ENCODE results near the gene GARIN5B.
"Not testable (repeated sequence)": the region's sequence is repeated elsewhere in the genome, so short reads cannot be mapped to it uniquely, and the experiment has no call there.

GARIN5B gene

DNA sequence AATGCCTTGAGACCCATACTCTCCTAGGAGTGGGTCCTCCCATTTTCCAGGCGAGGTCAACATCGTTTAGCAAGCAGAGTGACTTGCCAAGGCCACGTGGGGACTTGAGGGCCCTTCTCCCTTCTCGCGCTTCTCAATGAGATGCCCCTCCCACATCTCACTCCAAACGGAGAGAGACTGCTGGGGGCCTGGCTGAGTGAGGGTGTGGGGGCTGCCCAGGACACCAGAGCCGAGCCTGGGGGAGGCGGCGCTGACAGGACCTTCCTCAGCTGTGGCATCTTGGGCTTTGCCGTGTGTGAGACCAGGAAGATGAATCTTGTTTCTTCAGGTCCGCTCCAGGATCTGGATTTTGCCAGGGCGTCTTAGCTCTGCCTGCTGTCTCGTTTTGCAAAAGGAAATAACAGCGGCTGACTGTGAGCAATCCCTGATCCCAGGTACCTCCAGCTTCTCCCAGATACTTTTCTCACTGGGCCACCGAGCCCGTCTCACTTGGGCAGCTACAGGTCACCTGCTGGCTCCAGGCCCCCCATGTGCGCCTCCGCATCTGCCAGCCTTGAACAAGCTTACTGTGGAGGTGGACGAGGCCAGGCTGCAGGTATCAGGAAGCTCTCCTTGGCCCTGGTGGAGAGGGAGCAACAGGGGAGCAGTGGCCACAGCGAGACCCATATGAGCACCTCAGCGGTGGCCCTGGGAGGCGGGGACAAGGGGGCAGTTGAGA, 14.6 kb downstream of the GARIN5B start:
- DNase-seq (ENCODE audit: low read depth): no peak

DNA sequence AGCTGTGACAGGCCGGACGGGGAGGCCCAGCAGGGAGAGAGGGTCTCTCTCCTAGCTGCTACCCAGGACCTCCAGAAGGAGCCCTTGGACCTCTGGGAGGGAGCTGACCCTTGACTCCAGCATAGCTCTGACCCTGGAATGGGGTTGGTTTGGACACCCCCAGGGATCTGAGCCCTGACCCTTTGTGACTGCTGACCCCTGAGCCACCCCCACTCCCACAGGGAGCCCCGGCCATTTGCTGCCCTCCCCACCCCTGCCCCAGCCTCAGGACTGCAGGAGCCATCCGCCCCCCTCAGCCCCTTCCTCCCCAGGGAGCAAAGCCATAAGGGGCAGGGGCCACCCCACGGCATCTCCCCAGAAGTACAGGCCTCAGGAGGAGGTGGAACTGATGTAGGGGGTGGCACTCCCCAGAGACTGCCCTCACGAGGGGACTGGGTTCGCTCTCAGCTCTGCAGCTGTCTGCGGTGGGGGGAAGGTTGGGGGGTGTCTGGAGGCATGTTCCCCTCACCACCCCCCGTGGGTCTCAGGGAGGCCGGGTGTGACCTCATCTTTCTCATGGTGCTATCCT, 15.5 kb downstream of the GARIN5B start:
- DNase-seq (ENCODE audit: low read depth): no peak

DNA sequence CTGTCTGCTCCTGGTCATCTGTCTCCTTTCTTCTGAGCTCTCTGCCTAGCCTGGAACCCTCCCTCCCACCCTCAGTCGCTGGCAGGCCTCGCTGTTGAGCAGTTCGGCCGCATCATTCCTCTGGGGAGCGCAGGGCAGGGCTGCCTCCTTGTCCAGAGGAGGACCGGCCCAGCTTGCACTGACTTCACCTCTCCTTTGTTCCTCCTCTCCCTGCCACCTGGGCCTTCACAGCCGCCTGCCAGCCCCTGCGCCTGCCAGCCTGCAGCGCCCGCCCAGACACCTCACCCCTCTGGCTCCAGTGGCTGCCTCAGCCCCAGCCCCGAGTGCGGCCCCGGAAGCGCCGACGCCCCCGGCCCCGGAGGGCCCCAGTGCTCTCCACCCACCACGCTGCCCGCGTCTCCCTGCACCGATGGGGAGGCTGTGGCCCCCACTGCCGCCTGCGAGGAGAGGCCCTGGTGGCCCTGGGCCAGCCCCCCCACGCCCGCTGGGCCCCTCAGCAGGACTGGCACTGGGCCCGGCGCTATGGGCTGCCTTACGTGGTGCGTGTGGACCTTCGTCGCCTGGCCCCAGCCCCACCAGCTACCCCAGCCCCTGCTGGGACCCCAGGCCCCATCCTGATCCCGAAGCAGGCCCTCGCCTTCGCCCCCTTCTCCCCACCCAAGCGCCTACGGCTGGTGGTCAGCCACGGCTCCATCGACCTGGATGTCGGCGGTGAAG, 16.2 kb downstream of the GARIN5B start:
- DNase-seq (ENCODE audit: low read depth): no peak

DNA sequence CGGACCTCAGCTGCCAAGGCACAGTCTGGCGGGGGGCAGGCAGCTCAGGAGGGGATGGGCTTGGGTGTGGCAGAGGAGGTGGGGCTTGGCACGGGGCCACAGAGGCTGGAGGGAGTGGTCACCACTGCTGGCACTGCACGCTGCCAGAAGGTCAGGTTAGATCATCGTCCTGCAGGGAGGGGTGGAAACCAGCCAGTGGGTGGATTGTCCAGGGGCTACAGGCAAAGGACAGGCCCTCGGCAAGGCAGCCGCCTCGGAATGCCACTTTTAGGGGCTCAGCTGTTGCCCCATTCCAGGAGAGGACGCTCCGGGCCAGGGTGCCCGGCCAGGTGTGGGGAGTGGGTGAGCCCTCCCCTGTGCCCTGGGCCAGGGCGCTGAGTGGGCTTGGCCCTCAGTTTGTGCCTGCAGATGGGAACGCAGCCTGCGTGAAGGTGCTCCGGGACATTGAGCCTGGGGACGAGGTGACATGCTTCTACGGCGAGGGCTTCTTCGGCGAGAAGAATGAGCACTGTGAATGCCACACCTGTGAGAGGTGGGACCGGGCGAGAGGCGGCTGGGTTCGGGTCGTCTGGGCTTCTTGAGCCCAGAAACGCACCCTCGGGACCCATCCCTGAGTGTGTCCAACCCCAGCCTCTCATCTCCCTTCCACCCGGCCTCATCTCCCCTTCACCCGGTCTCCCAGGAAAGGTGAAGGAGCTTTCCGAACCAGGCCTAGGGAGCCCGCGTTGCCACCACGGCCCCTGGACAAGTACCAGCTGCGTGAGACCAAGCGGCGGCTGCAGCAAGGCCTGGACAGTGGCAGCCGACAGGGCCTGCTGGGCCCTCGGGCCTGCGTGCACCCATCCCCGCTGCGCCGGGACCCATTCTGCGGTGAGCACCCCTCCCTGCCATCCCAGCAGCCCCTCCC, 17.0 kb downstream of the GARIN5B start:
- no peak for DNase-seq (ENCODE audit: low read depth)

DNA sequence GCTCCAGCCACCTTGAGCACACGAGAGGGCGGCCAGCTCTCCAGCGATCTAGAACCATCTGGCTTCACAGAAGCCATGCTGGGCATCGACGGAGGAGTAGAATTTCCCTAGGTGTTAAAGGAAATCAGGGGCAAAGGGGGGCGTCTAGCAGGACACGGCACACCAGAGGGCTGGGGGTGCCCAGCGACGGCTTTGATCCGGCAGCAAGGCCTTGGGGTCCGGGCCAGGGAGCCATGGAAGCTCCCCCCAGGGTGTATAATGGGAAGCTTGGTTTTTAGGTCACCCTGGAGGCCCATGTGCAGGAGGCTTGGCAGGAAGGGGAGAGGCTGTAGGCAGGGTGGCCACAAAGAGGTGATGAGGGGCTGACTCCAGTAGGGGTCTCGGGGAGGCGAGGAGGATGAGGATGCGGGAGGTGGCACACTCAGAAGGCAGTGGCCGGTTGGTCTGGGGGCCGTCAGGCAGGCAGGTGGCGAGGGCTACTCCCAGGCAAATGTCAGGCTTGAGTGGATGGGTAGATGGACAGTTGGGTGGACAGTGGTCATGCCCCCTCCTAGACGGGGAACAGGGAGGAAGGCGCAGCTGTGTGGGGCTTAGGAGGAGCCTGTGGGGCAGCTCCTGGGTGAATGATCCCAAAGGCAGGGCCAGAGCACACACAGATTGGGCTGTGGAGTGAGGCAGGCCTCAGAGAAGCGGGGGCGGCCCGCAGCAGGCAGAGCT, 17.8 kb downstream of the GARIN5B start:
- no peak for DNase-seq (ENCODE audit: low read depth)

DNA sequence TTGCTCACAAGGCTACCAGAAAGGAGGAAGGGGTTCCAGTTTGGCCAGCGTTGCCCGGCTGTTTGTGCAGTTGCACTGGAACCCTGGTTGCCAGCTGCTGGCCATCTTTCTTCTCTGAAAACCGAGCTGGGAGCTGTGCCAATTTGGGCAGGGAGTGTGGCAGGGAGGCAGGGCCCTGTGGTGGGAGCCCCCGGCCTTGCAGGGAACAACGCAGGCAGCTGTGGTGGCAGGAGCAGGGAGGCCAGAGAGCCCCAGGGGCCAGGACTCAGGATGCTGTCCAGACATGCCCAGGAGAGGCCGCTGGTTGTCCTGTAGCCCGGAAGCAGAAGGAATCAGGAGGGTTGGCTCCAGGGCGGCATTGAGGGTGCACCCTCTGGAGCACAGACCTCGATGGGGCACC, 18.6 kb downstream of the GARIN5B start:
- DNase-seq (ENCODE audit: low read depth): no peak

DNA sequence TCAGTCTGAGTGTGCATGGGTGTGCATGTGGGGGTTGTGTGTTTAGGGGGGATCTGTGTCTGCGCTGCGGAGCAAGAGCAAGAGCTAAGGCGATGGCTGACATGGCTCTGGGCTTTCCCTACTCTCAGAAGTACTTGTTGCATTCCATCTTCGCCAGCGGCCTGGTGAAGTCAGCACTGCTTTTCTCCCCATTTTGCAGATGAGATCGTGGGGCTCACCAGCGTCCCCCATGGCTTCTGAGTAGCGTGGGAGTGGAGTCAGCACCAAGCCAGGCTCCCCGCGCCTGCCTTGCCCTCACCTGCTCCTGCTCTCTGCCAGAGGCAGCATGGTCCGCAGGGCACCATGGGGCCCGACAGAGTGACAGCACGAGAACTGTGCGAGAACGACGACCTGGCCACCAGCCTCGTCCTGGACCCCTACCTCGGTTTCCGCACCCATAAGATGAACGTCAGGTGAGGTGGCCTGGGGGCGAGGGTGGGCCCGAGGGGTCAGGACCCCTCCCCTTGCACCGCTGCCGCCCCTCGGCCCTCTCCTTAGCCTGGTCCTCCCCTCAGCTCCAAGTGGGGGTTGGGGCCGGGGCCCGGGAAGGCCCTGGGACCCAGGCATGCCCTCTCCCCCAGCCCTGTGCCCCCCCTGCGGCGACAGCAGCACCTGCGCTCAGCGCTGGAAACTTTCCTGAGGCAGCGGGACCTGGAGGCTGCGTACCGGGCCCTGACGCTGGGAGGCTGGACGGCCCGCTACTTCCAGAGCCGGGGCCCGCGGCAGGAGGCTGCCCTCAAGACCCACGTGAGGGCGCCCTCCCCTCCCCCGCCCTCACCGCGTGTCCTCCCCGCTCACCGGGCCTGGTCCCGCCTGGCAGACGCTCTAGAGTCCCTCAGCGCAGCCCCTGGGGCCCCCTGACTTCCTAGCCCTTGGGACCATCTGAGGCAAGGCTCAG, 21.2 kb downstream of the GARIN5B start:
- DNase-seq (ENCODE audit: low read depth): no peak

DNA sequence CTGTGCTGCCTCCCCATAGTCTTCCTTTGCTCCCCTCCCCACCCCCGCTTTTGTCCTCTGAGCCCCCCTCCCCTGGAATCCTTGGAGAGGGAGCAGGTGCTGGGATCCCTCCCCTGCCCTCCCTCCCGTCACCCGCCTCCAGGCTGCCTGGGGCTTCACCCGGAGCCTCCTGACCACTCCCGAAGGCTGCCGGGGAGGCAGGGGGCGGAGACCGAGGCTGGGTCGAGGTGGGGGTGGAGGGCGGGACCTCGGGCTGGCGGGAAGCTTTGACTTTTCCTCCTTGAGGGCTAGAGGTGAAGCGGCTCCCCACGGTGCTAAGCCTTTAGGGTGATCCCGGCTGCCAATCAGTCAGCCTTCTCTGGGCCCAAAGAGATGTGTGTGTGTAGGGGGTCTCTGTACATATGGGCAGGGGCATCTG, 21.9 kb downstream of the GARIN5B start:
- DNase-seq (ENCODE audit: low read depth): peak; percentile 37

DNA sequence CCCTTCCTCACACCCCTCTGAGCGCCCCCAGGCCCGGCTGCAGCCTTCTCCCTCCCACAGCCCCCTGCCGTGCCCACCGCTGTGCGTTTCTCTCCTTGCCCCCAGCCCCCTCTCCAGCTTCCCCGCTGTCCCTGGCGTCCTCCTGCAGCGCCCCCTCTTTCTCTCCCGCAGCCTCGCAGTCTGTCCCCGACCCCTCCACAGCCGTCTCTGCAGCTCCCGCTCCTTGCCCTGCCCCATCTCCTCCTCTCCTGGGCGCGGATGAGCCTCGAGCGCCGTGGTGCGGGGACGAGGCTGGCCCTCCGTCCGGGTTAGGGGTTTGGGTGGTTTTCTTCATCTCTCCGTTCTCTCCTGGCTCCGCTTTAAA, 22.3 kb downstream of the GARIN5B start:
- DNase-seq (ENCODE audit: low read depth): no peak

DNA sequence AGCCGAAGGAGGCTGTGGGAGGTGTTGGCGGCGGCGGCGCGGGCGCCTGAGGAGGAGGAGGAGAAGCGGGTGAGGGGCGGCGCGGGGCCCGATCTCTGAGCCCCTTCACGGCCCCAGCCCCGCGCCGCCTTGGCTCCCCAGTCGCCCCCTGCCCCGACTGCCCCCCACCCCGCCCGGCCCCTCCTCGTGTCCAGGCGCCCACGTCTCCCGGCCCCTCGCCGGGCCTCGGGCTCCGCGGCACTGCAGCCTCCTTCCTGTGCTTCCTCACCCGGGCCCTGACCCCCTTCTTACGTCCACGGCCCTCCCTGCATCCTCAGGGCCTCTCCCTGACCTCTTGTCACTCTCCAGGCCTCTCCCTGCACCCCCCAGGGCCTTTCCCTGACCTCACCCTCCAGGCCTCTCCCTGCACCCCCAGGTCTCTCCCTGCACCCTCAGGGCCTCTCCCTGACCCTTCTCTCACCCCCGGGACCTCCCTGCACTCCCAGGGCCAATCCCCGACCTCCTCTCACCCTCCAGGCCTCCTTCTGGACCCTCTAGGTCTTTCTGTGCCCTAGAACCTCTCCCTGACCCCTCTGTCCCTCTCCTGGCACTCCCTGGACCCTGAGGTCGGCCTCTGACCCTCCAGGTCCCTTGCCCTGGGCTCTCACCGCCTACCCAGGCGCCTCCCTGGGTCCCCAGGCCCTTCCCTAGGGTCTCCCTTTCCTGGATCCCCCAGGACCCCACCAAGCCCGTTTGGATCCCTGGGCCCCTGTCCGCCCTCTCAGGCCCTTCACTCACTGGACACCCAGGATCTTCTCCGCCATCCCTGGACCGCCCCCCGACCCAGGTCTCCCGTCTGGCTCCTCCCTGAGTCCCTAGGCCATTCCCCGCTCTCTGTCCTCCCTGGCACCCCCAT, 22.9 kb downstream of the GARIN5B start:
- no peak for DNase-seq (ENCODE audit: low read depth)

DNA sequence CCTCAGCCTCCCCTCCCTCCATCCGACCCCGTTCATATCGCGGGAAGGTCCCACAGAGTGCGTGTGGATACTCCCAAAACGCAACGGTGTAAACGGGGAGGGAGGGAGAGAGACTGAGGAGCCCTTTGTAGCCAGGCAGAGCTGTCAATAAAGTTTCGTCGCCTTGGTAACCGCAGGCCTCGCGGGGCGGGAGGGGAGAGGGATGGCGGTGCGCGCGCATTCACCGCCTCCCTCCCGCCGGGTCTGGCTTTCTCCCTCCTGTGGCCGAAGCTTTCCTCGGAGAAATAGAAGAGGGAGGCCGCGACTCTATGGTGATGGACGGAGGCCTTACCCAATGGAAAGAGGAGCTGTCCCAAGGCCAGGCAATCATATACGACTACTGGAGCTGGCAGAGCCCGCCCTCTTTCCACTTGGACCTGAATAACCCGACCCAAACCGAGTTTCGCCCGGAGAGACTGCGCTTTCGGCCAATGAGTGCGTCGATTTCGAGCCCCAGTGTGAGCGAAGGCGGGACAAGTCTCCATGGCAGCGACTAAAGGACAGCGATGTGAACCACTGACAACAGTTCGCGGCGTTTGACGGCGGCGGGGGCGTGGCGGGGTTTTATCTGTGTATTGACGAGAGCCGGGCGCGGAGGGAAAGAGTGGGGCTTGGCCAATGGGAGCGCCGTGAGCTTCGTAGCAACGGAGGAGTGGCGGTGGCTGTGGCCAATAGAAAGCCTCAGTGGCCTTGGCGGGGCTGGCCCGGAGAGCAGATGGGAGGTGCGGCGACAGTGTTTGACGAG, 23.8 kb downstream of the GARIN5B start, which contains the start of gene KMT5C:
TSS of gene KMT5C (plus strand) at position 772 of the 784 bp plus-strand sequence. CDS start 2,061 bp downstream, outside the sequence.
- DNase-seq (ENCODE audit: low read depth): peak; percentile 100

DNA sequence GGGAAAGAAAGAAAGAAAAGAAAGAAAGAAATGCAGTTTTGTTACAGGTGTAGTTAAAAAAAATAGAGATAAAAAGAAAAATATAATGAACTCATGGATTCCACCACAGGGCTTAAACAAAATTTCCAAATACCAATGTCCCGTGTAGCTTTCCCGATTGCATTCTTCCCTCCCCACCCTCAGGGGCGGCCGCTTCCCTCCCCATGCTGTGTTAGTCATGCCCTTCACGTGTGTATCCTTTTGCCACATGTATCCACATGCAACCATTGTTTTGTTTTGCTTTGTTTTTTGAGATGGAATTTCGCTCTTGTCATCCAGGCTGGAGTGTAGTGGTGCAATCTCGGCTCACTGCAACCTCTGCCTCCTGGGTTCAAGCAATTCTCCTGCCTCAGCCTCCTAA, 27.0 kb downstream of the GARIN5B start:
- DNase-seq (ENCODE audit: low read depth): no peak

DNA sequence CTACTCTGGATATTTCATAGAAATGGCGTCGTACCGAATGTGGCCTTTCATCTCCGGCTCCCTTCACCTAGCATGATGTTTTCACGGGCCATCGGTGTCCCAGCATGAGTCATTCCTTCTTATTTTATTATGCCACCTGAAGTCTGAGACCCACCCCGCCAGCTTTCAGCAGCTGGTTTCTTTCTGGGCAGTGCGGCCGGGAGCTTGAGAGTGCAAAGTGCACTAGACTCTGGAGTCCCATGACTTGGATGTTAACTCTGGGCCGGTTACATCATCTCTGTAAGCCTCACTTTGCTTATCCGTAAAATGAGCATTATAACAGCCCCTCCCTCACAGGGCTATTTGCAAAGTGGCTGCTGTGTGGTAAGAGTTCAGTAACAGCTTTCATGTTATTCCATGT, 29.2 kb downstream of the GARIN5B start:
- no peak for DNase-seq (ENCODE audit: low read depth)

DNA sequence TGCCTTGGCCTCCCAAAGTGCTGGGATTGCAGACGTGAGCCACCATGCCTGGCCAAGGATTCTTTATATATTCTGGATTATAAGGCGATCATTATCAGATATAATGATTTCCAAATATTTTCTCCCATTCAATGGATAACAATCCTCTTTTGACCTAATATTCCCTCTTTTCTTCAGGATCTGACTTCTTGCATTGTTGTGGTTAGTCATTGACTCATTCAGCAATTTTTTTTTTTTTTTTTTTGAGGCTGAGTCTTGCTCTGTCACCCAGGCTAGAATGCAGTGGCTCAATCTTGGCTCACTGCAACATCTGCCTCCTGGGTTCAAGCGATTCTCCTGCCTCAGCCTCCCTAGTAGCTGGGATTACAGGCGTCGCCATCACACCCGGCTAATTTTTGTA, 33.3 kb downstream of the GARIN5B start:
- DNase-seq (ENCODE audit: low read depth): not testable (repeated sequence)

DNA sequence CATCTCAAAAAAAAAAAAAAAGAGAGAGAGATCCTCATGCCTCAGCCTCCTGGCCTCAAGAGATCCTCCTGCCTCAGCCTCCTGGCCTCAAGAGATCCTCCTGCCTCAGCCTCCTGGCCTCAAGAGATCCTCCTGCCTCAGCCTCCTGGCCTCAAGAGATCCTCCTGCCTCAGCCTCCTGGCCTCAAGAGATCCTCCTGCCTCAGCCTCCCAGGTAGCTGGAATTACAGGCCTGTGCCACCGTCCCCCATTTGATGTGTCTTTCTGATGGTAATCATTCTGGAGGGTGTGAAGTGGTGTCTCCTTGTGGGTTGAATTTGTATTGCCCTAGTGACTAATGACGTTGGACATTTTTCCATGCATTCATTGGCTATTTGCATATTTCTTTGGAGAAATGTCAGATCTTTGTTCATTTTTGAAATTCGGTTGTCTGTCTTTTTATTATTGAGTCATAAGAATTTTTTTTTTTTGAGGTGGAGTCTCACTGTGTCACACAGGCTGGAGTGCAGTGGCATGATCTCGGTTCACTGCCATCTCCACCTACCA, 34.2 kb downstream of the GARIN5B start:
- not testable (repeated sequence) for DNase-seq (ENCODE audit: low read depth)

DNA sequence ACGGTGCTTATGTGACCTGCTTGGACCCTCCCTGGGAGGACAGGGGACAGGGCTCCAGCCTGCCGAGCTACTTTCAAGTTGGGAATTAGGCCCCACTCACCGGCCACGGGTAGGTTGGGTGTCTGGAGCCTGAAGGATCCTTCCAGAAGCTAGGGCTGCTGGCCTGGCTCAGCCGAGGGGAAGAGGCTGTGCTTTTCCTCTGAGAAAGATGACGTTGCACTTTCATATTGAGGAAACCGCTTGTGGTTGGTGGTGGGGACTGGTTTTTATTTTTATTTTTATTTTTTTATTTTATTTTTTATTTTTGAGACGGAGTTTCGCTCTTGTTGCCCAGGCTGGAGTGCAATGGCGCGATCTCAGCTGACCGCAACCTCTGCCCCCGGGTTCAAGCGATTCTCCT, 37.9 kb downstream of the GARIN5B start, which contains the start of gene TMEM150B:
TSS of gene TMEM150B (minus strand) at position 170 of the 400 bp plus-strand sequence. CDS start 4,305 bp downstream, outside the sequence.
- DNase-seq (ENCODE audit: low read depth): no peak

DNA sequence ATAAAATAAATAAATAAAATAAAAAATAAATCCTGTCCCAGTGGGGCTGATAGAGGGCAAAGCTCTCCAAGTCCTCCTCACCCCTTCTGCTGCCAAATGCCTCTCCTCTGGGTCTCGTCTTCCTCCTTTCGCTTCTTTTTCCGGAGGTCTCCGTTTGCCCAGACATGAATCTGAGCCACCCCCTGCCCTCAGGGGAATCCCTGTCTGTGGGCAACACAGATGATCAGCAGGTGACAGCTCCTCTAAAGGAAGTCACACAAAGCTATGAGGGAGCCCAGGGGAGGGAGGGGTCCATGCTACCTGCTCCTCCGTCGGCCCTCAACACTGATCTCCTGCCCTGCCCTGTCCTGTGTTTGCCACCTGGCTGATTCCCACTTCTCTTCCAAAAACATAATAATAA, 38.4 kb downstream of the GARIN5B start:
- no peak for DNase-seq (ENCODE audit: low read depth)
